ENCODE measurements around the gene PRRG3. TPM values are rescaled to one million over a fixed set of nuclear protein-coding genes. Genes with fewer than 3 reads are reported as not detected.
A peak's percentile ranks its signal among the peaks of the same experiment; 100 is the strongest.

PRRG3 gene
- total and polyA plus RNA-seq, 2 of the 4 experiments (the other 2 are of a cell fraction) = not detected

DNA sequence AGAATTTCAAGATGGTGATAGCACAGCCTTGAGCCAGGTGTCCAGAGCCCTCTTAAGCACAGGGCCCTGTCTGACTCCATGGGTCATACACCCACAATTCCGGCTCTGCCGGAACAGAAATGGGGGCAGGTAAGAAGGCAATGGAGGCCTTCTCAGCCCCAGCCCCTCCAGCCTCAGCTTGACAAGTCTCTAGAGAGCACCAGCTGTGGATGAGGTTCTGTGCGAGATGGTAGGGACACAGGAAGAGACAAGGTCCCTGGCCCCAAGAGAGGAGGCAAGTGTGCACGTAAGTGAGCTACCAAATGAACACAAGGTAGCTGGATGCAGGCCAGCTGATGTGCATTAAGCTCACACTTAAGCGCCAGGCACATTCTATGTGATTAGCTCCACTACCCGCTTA, 2.4 kb upstream of the PRRG3 start:
- Histone ChIP-seq H4K91ac (ENCODE audit: insufficient read depth, low read depth, low read length) (no peak overlapping the region), H3K27ac (ENCODE audit: insufficient read depth, low read length) (no peak overlapping the region), H3K4me3 (ENCODE audit: insufficient read depth, low read depth, low read length) (no peak overlapping the region), H2BK5ac (ENCODE audit: low read depth, low read length, poor library complexity, severe bottlenecking) (no peak overlapping the region), H3K56ac (ENCODE audit: extremely low read depth, insufficient read depth, low read length) (no peak overlapping the region), H4K20me1 (ENCODE audit: insufficient read depth, low read length) (no peaks in the 10 kb centered on the region), H4K5ac (ENCODE audit: low read depth, low read length) (no peak overlapping the region), H3K36me3 (ENCODE audit: control insufficient read depth, insufficient read depth, low read length) (no peaks in the 10 kb centered on the region), H3K27me3 (ENCODE audit: control insufficient read depth, insufficient read depth, low read length) (no peaks in the 10 kb centered on the region), H3K4me1 (ENCODE audit: control insufficient read depth, insufficient read depth, low read length) (no peaks in the 10 kb centered on the region), H2BK120ac (ENCODE audit: low read depth, low read length) (no peak overlapping the region), H4K8ac (ENCODE audit: low read depth in 2 of 2, low read length in 2 of 2) (no peak overlapping the region), H2BK15ac (ENCODE audit: low read depth, low read length) (no peak overlapping the region), H3K9me3 (ENCODE audit: control insufficient read depth, insufficient read depth, low read length) (peaks cover 19% of the 10 kb centered on the region; the same call in 1 of the 2 replicates), H3K18ac (ENCODE audit: low read depth, low read length) (no peak overlapping the region), H3K23ac (ENCODE audit: low read depth, low read length) (no peak overlapping the region), H3K4me2 (ENCODE audit: low read depth, low read length) (no peak overlapping the region), H2AK5ac (ENCODE audit: low read depth, low read length) (no peak overlapping the region), H2AFZ (replicated peaks; ENCODE audit: low read length, poor library complexity) (no peak overlapping the region), H3K9me1 (ENCODE audit: insufficient read depth, low read length) (no peaks in the 10 kb centered on the region), H3K79me1 (ENCODE audit: low read depth in 1 of 2, low read length in 2 of 2) (no peaks in the 10 kb centered on the region), H3K9ac (ENCODE audit: low read depth, low read length) (no peak overlapping the region), H3K4ac (ENCODE audit: low read depth, low read length) (no peak overlapping the region), H3K14ac (replicated peaks; ENCODE audit: low read depth, low read length) (no peak overlapping the region), H2AK9ac (replicated peaks; ENCODE audit: low read depth, low read length, poor library complexity) (peak overlapping the region; percentile 78), H2BK20ac (ENCODE audit: low read depth, low read length) (no peak overlapping the region)
- in situ Hi-C loops (cut with MboI; ENCODE audit: low sequenced_read_pairs) (loop anchor here (25.0 kb wide), 1 partner anchor 531 kb away; no protein-coding TSS in a partner anchor), intact Hi-C loops (cut with micrococcal nuclease) (no loop called here), dilution Hi-C loops (cut with HindIII; ENCODE audit: low sequenced_read_pairs, unreplicated experiment) (no loop called here)
- DNase-seq = no peak
- ChIA-PET POLR2A (ENCODE audit: unreplicated experiment) (no interaction called here), CTCF (no interaction called here)
- 64% methylated on average over 3 of the region's 6 CpGs; no CpG with 5 or more reads in 1 of the 2 experiments for WGBS, 2 experiments (ENCODE audit: extremely low coverage in 2 of 2, insufficient read length in 1 of 2)
- ATAC-seq (ENCODE audit: low read depth) = no peak
- BruUV-seq (replicated peaks) = no TSS peak
- TF ChIP-seq POLR2A (IDR thresholded peaks at IDR 0.05; ENCODE audit: low read depth, low read length) (no peak), BHLHE40 (IDR thresholded peaks at IDR 0.05; ENCODE audit: low read depth, low read length) (no peak), CEBPB (IDR thresholded peaks at IDR 0.05; ENCODE audit: low read depth, low read length) (no peak), MXI1 (IDR thresholded peaks at IDR 0.05; ENCODE audit: borderline replicate concordance, low read depth, low read length) (no peak), RFX5 (IDR thresholded peaks at IDR 0.05; ENCODE audit: low read depth, low read length) (no peak), RCOR1 (IDR thresholded peaks at IDR 0.05; ENCODE audit: insufficient replicate concordance, low read length) (no peak), MAZ (IDR thresholded peaks at IDR 0.05; ENCODE audit: borderline replicate concordance, low read depth, low read length) (no peak), RAD21 (IDR thresholded peaks at IDR 0.05; ENCODE audit: low read length) (no peak), MAFK (IDR thresholded peaks at IDR 0.05; ENCODE audit: low read depth, low read length) (no peak), CHD1 (IDR thresholded peaks at IDR 0.05; ENCODE audit: low read depth, low read length) (no peak), FOS (IDR thresholded peaks at IDR 0.05; ENCODE audit: low read depth, low read length) (no peak), NFE2L2 (IDR thresholded peaks at IDR 0.05; ENCODE audit: low read depth, low read length) (no peak), SMC3 (IDR thresholded peaks at IDR 0.05; ENCODE audit: low read depth, low read length) (no peak)
- TF ChIP-seq, protein P1, sequence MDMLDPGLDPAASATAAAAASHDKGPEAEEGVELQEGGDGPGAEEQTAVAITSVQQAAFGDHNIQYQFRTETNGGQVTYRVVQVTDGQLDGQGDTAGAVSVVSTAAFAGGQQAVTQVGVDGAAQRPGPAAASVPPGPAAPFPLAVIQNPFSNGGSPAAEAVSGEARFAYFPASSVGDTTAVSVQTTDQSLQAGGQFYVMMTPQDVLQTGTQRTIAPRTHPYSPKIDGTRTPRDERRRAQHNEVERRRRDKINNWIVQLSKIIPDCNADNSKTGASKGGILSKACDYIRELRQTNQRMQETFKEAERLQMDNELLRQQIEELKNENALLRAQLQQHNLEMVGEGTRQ (IDR thresholded peaks at IDR 0.05; ENCODE audit: low read depth, low read length) = no peak
- TF ChIP-seq, protein P2, sequence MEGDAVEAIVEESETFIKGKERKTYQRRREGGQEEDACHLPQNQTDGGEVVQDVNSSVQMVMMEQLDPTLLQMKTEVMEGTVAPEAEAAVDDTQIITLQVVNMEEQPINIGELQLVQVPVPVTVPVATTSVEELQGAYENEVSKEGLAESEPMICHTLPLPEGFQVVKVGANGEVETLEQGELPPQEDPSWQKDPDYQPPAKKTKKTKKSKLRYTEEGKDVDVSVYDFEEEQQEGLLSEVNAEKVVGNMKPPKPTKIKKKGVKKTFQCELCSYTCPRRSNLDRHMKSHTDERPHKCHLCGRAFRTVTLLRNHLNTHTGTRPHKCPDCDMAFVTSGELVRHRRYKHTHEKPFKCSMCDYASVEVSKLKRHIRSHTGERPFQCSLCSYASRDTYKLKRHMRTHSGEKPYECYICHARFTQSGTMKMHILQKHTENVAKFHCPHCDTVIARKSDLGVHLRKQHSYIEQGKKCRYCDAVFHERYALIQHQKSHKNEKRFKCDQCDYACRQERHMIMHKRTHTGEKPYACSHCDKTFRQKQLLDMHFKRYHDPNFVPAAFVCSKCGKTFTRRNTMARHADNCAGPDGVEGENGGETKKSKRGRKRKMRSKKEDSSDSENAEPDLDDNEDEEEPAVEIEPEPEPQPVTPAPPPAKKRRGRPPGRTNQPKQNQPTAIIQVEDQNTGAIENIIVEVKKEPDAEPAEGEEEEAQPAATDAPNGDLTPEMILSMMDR (conservative IDR thresholded peaks at IDR 0.05; ENCODE audit: low read depth, low read length) = no peak
- TF ChIP-seq, protein P3, sequence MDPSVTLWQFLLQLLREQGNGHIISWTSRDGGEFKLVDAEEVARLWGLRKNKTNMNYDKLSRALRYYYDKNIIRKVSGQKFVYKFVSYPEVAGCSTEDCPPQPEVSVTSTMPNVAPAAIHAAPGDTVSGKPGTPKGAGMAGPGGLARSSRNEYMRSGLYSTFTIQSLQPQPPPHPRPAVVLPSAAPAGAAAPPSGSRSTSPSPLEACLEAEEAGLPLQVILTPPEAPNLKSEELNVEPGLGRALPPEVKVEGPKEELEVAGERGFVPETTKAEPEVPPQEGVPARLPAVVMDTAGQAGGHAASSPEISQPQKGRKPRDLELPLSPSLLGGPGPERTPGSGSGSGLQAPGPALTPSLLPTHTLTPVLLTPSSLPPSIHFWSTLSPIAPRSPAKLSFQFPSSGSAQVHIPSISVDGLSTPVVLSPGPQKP (IDR thresholded peaks at IDR 0.05; ENCODE audit: borderline replicate concordance, low read depth, low read length) = no peak
